Measurements from ENCODE around the gene AGRN.
A peak's percentile ranks its signal among the peaks of the same experiment; 100 is the strongest.

AGRN gene

GRCh38 chr1:1037366-1038327 is 17.7 kb downstream of the AGRN start:
- ATAC-seq (replicated peaks) (no peak), DNase-seq (no peak)
- peaks cover 14 to 18% of the 10 kb centered on the region in 2 donors for H3K36me3 Mint-ChIP-seq
- H3K4me1 Mint-ChIP-seq: peaks cover 40 to 60% of the 10 kb centered on the region in 2 donors
- no peak overlapping the region for H3K27ac Mint-ChIP-seq
- H3K9me3 Mint-ChIP-seq: no peaks in the 10 kb centered on the region
- no peak overlapping the region for H3K4me3 Mint-ChIP-seq
- H3K27me3 Mint-ChIP-seq: peaks cover 22 to 46% of the 10 kb centered on the region in 2 donors

DNA sequence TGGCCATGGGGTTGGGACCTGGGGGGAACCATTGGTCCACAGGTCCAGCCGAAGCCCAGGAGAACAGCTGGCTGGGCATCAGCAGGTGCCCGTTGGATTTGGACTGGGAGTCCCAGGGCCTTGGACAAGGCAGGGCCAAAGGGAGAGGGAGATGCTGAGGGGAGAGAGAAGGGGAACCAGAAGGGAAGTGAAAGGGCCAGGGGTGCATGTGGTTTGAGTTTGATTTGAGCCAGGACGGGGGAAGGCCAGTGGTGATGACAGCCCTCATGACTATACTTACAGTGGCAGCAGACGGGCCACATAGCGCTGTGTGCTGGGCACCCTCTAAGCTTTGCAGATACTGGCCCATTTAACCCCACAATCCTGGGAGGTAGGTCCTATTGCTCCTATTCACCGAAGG is 18.8 kb downstream of the AGRN start:
- DNase-seq (peak; percentile 56), ATAC-seq (replicated peaks) (peak; percentile 88)
- H3K4me1 Mint-ChIP-seq: peaks cover 43 to 60% of the 10 kb centered on the region in 2 donors
- H3K27ac Mint-ChIP-seq: peak overlapping the region; percentile 2
- no peaks in the 10 kb centered on the region for H3K9me3 Mint-ChIP-seq
- peak overlapping the region; percentile 75 to 83 for H3K4me3 Mint-ChIP-seq
- H3K36me3 Mint-ChIP-seq: peaks cover 18 to 29% of the 10 kb centered on the region in 2 donors
- H3K27me3 Mint-ChIP-seq: peaks cover 22 to 46% of the 10 kb centered on the region in 2 donors

DNA sequence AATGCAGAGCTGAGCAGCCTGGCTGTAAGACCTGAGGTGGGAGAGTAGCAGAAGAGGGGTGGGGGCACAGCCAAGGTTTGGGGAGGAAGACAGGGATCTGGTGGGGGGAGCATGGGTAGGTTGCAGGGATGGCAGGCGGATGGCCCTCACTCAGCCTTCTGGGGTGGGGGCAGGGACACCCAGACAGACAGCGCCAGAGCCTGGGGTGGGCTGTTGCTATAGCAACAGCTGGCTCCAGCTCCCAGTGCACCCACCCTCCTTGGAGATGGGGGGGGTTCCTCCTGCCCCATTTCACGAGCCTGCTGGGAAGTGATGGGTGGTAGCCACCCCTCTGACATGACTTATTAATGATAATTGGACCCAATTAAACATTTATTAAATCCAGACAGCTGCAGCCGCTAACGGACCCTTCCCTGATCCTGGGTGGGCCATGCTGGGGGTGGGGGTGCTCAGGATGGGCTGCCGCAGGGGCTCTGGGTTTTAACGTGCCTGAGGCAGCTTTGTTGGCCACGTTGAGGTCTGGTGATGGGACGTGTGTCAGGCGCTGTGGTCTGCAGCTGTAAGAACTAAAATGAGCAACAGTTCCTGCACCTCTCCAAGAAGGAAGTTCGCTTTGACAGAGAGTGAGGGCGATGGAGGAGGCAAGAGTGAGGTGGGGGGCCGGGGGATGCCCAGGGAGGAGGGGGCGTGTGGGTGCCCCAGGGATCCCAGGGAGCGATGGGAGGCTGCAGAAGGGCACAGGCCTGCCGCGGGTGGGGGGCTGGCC is 19.4 kb downstream of the AGRN start:
- DNase-seq (no peak), ATAC-seq (replicated peaks) (peak; percentile 41 to 48)
- peak overlapping the region; percentile 75 to 83 for H3K4me3 Mint-ChIP-seq
- peak overlapping the region; percentile 67 for H3K27ac Mint-ChIP-seq
- peaks cover 22 to 44% of the 10 kb centered on the region in 2 donors for H3K27me3 Mint-ChIP-seq
- H3K9me3 Mint-ChIP-seq: no peaks in the 10 kb centered on the region
- H3K4me1 Mint-ChIP-seq: peaks cover 41 to 57% of the 10 kb centered on the region in 2 donors
- peaks cover 22 to 35% of the 10 kb centered on the region in 2 donors for H3K36me3 Mint-ChIP-seq

GRCh38 chr1:1040004-1040991 is 20.4 kb downstream of the AGRN start:
- ATAC-seq (replicated peaks): peak; percentile 53 to 62
- peaks cover 41 to 51% of the 10 kb centered on the region in 2 donors for H3K4me1 Mint-ChIP-seq
- peak overlapping the region; percentile 75 to 83 for H3K4me3 Mint-ChIP-seq
- peaks cover 20 to 37% of the 10 kb centered on the region in 2 donors for H3K27me3 Mint-ChIP-seq
- peaks cover 32 to 39% of the 10 kb centered on the region in 2 donors for H3K36me3 Mint-ChIP-seq
- H3K9me3 Mint-ChIP-seq: no peaks in the 10 kb centered on the region
- H3K27ac Mint-ChIP-seq: peak overlapping the region; percentile 67
- DNase-seq: no peak

GRCh38 chr1:1041092-1041523 is 21.2 kb downstream of the AGRN start:
- Mint-ChIP-seq H3K4me1 (peaks cover 35 to 43% of the 10 kb centered on the region in 2 donors), H3K27ac (no peak overlapping the region), H3K4me3 (peak overlapping the region in 1 of 2 donors; percentile 25), H3K9me3 (no peaks in the 10 kb centered on the region), H3K27me3 (peaks cover 12 to 29% of the 10 kb centered on the region in 2 donors), H3K36me3 (peaks cover 33 to 37% of the 10 kb centered on the region in 2 donors)
- DNase-seq: no peak
- ATAC-seq (replicated peaks): no peak

DNA sequence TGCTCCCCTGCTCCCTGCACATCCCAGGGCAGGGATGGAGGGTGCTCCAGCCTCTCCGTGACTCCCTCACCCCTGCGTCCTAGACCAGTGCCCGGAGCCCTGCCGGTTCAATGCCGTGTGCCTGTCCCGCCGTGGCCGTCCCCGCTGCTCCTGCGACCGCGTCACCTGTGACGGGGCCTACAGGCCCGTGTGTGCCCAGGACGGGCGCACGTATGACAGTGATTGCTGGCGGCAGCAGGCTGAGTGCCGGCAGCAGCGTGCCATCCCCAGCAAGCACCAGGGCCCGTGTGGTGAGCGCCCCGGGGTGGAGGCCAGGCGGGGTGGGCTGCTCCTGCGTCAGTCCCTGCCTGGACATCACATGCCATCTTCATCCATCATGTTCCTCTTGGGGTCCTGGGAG is 22.0 kb downstream of the AGRN start:
- no peak for DNase-seq
- Mint-ChIP-seq H3K27me3 (peaks cover 10 to 21% of the 10 kb centered on the region in 2 donors), H3K4me3 (peak overlapping the region in 1 of 2 donors; percentile 67), H3K27ac (no peak overlapping the region), H3K36me3 (peaks cover 32 to 41% of the 10 kb centered on the region in 2 donors), H3K9me3 (no peaks in the 10 kb centered on the region), H3K4me1 (peaks cover 30 to 35% of the 10 kb centered on the region in 2 donors)
- no peak for ATAC-seq (replicated peaks)

- Mint-ChIP-seq H3K27ac (peak overlapping the region; percentile 84), H3K4me1 (peaks cover 25 to 27% of the 10 kb centered on the region in 2 donors), H3K27me3 (peaks cover 7 to 15% of the 10 kb centered on the region in 2 donors), H3K9me3 (no peaks in the 10 kb centered on the region), H3K36me3 (peaks cover 40 to 47% of the 10 kb centered on the region in 2 donors), H3K4me3 (no peak overlapping the region)
- ATAC-seq (replicated peaks): no peak
- no peak for DNase-seq
These were observed 22.9 kb downstream of the AGRN start for GRCh38 chr1:1042835-1043234.

- Mint-ChIP-seq H3K36me3 (peaks cover 40 to 47% of the 10 kb centered on the region in 2 donors), H3K9me3 (no peaks in the 10 kb centered on the region), H3K4me3 (no peak overlapping the region), H3K4me1 (peaks cover 19 to 21% of the 10 kb centered on the region in 2 donors), H3K27ac (no peak overlapping the region), H3K27me3 (peaks cover 6 to 9% of the 10 kb centered on the region in 2 donors)
- DNase-seq (no peak), ATAC-seq (replicated peaks) (no peak)
These were observed 23.5 kb downstream of the AGRN start for GRCh38 chr1:1043411-1043810.

GRCh38 chr1:1043921-1044320 is 24.0 kb downstream of the AGRN start:
- no peaks in the 10 kb centered on the region for H3K9me3 Mint-ChIP-seq

DNA sequence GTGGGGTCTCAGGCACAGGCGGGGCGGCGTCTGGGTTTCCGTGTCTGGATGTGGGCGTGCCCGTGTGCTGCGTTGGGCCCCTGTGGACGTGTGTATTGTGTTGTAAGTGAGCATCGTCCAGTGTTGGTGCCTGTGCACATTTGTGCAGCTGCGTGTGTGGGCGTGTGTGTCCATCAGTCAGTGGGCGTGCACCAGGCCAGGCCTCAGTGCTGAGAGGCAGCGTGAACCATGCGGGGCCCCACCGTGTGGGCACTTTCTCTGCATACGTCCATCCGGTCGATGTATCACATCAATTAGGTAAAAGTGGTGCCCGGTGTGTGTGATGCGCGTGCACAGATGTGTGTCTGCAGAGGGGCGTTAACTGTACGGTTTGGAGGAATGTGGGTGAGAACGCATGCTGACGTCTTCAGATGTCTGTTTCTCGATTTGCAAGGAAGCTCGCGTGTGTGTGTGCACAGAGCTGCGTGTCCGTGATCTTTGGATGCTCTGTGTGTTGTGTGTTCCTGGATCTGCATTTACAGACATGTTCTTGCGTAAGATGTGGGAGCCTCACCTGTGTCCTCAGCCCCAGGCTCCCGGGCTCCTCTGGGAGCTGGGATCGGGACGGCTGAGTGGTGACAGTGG is 24.6 kb downstream of the AGRN start:
- no peak overlapping the region for H3K4me3 Mint-ChIP-seq

More at GRCh38 chr1:1043921-1044320, 24.0 kb downstream of the AGRN start:
- no peak for ATAC-seq (replicated peaks)
- DNase-seq: no peak
- H3K36me3 Mint-ChIP-seq: peaks cover 40 to 47% of the 10 kb centered on the region in 2 donors
- no peak overlapping the region for H3K4me3 Mint-ChIP-seq
- H3K27ac Mint-ChIP-seq: no peak overlapping the region
- peaks cover 6 to 8% of the 10 kb centered on the region in 2 donors for H3K27me3 Mint-ChIP-seq
- H3K4me1 Mint-ChIP-seq: peaks cover 14 to 16% of the 10 kb centered on the region in 2 donors

GRCh38 chr1:1045129-1045528 is 25.2 kb downstream of the AGRN start:
- no peak overlapping the region for H3K4me3 Mint-ChIP-seq
- H3K9me3 Mint-ChIP-seq: no peaks in the 10 kb centered on the region
- peaks cover 41 to 49% of the 10 kb centered on the region in 2 donors for H3K36me3 Mint-ChIP-seq
- H3K27ac Mint-ChIP-seq: no peak overlapping the region
- DNase-seq (no peak), ATAC-seq (replicated peaks) (no peak)
- H3K27me3 Mint-ChIP-seq: no peaks in the 10 kb centered on the region
- peaks cover 2 to 6% of the 10 kb centered on the region in 2 donors for H3K4me1 Mint-ChIP-seq

More for the DNA sequence above, 24.6 kb downstream of the AGRN start:
- no peaks in the 10 kb centered on the region for H3K9me3 Mint-ChIP-seq
- peaks cover 8 to 12% of the 10 kb centered on the region in 2 donors for H3K4me1 Mint-ChIP-seq
- ATAC-seq (replicated peaks) (no peak), DNase-seq (no peak)
- H3K27me3 Mint-ChIP-seq: peaks cover 4% of the 10 kb centered on the region in 2 donors
- H3K36me3 Mint-ChIP-seq: peaks cover 40 to 47% of the 10 kb centered on the region in 2 donors
- no peak overlapping the region for H3K27ac Mint-ChIP-seq

DNA sequence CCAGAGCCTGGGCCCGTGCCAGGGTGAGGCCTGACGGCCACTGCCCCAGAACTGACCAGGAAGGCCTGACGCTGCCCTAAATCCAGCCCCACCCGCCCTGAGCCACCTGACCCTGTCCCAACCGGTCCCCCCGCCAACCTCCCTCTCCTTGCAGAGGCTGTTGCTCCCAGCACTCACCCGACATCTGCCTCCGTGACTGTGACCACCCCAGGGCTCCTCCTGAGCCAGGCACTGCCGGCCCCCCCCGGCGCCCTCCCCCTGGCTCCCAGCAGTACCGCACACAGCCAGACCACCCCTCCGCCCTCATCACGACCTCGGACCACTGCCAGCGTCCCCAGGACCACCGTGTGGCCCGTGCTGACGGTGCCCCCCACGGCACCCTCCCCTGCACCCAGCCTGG is 26.3 kb downstream of the AGRN start:
- Mint-ChIP-seq H3K27ac (no peak overlapping the region), H3K4me1 (peaks cover 0 to 7% of the 10 kb centered on the region in 2 donors), H3K9me3 (no peaks in the 10 kb centered on the region), H3K27me3 (no peaks in the 10 kb centered on the region), H3K4me3 (no peak overlapping the region), H3K36me3 (peaks cover 47 to 56% of the 10 kb centered on the region in 2 donors)
- DNase-seq (no peak), ATAC-seq (replicated peaks) (no peak)

DNA sequence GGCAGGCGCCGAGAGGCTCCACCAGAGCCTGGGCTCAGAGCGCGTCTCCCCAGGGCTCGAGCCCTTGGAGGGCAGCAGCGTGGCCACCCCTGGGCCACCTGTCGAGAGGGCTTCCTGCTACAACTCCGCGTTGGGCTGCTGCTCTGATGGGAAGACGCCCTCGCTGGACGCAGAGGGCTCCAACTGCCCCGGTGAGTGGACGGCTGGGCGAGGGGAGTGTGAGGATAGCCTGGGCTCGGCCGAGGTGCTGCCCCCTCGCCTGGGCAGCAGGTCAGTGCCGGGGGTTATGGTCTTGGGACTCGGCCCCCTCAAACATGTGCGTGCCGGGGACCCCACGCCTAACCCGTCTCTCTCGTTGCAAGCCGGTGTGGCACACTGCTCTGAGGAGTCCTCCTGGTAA is 26.8 kb downstream of the AGRN start:
- Mint-ChIP-seq H3K36me3 (peaks cover 47 to 56% of the 10 kb centered on the region in 2 donors), H3K9me3 (no peaks in the 10 kb centered on the region), H3K27me3 (no peaks in the 10 kb centered on the region), H3K27ac (no peak overlapping the region), H3K4me3 (no peak overlapping the region), H3K4me1 (peaks cover 0 to 7% of the 10 kb centered on the region in 2 donors)
- no peak for ATAC-seq (replicated peaks)
- DNase-seq: no peak
